Stimulated activated memory B cell treated with anti-CD40 and anti-IgM and Interleukin-4, amounts not matched to agents 10 μg/mL and 1 μg/mL and 100 μg/mL, for 72 hours (primary cell): Measurements from ENCODE around the gene MTA3.
"Not testable (repeated sequence)": the region's sequence is repeated elsewhere in the genome, so short reads cannot be mapped to it uniquely, and the experiment has no call there.

Experiments
- ATAC-seq: fragments of 150-1000 bp; cut with Tn5 transposase; 2 replicates; pipeline ENCODE4 v1.10.0; 2021
- H3K27ac Mint-ChIP-seq: one replicate; pipeline ENCODE4 v1.8.0; 2022; ENCODE audit warnings: mild to moderate bottlenecking, mixed read lengths
- H3K27me3 Mint-ChIP-seq: one replicate; pipeline ENCODE4 v1.8.0; 2022; ENCODE audit warnings: mixed read lengths
- H3K36me3 Mint-ChIP-seq: one replicate; pipeline ENCODE4 v1.8.0; 2022; ENCODE audit warnings: mixed read lengths
- H3K4me1 Mint-ChIP-seq: one replicate; pipeline ENCODE4 v1.8.0; 2022; ENCODE audit warnings: mixed read lengths
- H3K4me3 Mint-ChIP-seq: one replicate; pipeline ENCODE4 v1.8.0; 2022; ENCODE audit warnings: mild to moderate bottlenecking, moderate library complexity, mixed read lengths
- H3K9me3 Mint-ChIP-seq: one replicate; pipeline ENCODE4 v1.8.0; 2022; ENCODE audit warnings: mixed read lengths

The MTA3 gene

GRCh38 chr2:42618116-42618515 is 49.7 kb downstream of the MTA3 start:
- Mint-ChIP-seq H3K4me1 (peaks cover 9% of the 10 kb centered on the region), H3K36me3 (peaks cover 36% of the 10 kb centered on the region), H3K27ac (no peak overlapping the region), H3K27me3 (no peaks in the 10 kb centered on the region), H3K9me3 (no peaks in the 10 kb centered on the region), H3K4me3 (no peak overlapping the region)
- no peak for ATAC-seq

- no peak overlapping the region for H3K27ac Mint-ChIP-seq
- H3K36me3 Mint-ChIP-seq: peaks cover 32% of the 10 kb centered on the region
- H3K27me3 Mint-ChIP-seq: no peaks in the 10 kb centered on the region
- H3K4me1 Mint-ChIP-seq: peaks cover under 1% of the 10 kb centered on the region
- ATAC-seq: no peak
- no peak overlapping the region for H3K4me3 Mint-ChIP-seq
- H3K9me3 Mint-ChIP-seq: no peaks in the 10 kb centered on the region
These were observed 50.5 kb downstream of the MTA3 start for GRCh38 chr2:42618972-42619371.

- H3K27me3 Mint-ChIP-seq, ATAC-seq, H3K9me3 Mint-ChIP-seq, H3K4me3 Mint-ChIP-seq, H3K4me1 Mint-ChIP-seq, H3K27ac Mint-ChIP-seq: not testable (repeated sequence)
- H3K36me3 Mint-ChIP-seq: peaks cover 32% of the 10 kb centered on the region
These were observed 53.2 kb downstream of the MTA3 start for GRCh38 chr2:42621626-42622025.

GRCh38 chr2:42622943-42623676 is 54.7 kb downstream of the MTA3 start:
- Mint-ChIP-seq H3K4me1 (no peaks in the 10 kb centered on the region), H3K36me3 (peaks cover 36% of the 10 kb centered on the region), H3K4me3 (no peak overlapping the region), H3K9me3 (no peaks in the 10 kb centered on the region), H3K27me3 (no peaks in the 10 kb centered on the region), H3K27ac (no peak overlapping the region)
- no peak for ATAC-seq

GRCh38 chr2:42624047-42624446 is 55.6 kb downstream of the MTA3 start:
- H3K36me3 Mint-ChIP-seq: peaks cover 27% of the 10 kb centered on the region
- ATAC-seq: no peak
- no peak overlapping the region for H3K4me3 Mint-ChIP-seq
- no peaks in the 10 kb centered on the region for H3K27me3 Mint-ChIP-seq
- H3K4me1 Mint-ChIP-seq: no peaks in the 10 kb centered on the region
- no peak overlapping the region for H3K27ac Mint-ChIP-seq
- no peaks in the 10 kb centered on the region for H3K9me3 Mint-ChIP-seq

GRCh38 chr2:42628024-42628423 is 59.6 kb downstream of the MTA3 start:
- peaks cover 12% of the 10 kb centered on the region for H3K36me3 Mint-ChIP-seq

GRCh38 chr2:42636934-42637333 is 68.5 kb downstream of the MTA3 start:
- H3K27me3 Mint-ChIP-seq: no peaks in the 10 kb centered on the region
- H3K4me3 Mint-ChIP-seq: no peak overlapping the region
- no peaks in the 10 kb centered on the region for H3K4me1 Mint-ChIP-seq
- no peaks in the 10 kb centered on the region for H3K9me3 Mint-ChIP-seq
- no peak for ATAC-seq
- H3K27ac Mint-ChIP-seq: no peak overlapping the region
- peaks cover 6% of the 10 kb centered on the region for H3K36me3 Mint-ChIP-seq

More at GRCh38 chr2:42628024-42628423, 59.6 kb downstream of the MTA3 start:
- ATAC-seq, H3K4me1 Mint-ChIP-seq, H3K9me3 Mint-ChIP-seq, H3K27me3 Mint-ChIP-seq, H3K4me3 Mint-ChIP-seq, H3K27ac Mint-ChIP-seq: not testable (repeated sequence)

- Mint-ChIP-seq H3K27me3 (no peaks in the 10 kb centered on the region), H3K9me3 (no peaks in the 10 kb centered on the region), H3K36me3 (peaks cover 6% of the 10 kb centered on the region), H3K4me1 (no peaks in the 10 kb centered on the region), H3K4me3 (no peak overlapping the region), H3K27ac (no peak overlapping the region)
- no peak for ATAC-seq
These were observed 69.8 kb downstream of the MTA3 start for GRCh38 chr2:42638080-42638784.

- no peaks in the 10 kb centered on the region for H3K27me3 Mint-ChIP-seq
- peaks cover 1% of the 10 kb centered on the region for H3K36me3 Mint-ChIP-seq
- H3K4me3 Mint-ChIP-seq: no peak overlapping the region
- no peaks in the 10 kb centered on the region for H3K4me1 Mint-ChIP-seq
- H3K27ac Mint-ChIP-seq: no peak overlapping the region
- no peaks in the 10 kb centered on the region for H3K9me3 Mint-ChIP-seq
- ATAC-seq: no peak
These were observed 71.1 kb downstream of the MTA3 start for GRCh38 chr2:42639340-42640077.

- Mint-ChIP-seq H3K27me3 (no peaks in the 10 kb centered on the region), H3K36me3 (peaks cover 9% of the 10 kb centered on the region), H3K9me3 (no peaks in the 10 kb centered on the region), H3K4me1 (no peaks in the 10 kb centered on the region), H3K27ac (no peak overlapping the region), H3K4me3 (no peak overlapping the region)
- ATAC-seq: no peak
These were observed 71.8 kb downstream of the MTA3 start for GRCh38 chr2:42640261-42640660.

- H3K4me3 Mint-ChIP-seq, ATAC-seq, H3K27ac Mint-ChIP-seq, H3K27me3 Mint-ChIP-seq, H3K9me3 Mint-ChIP-seq, H3K4me1 Mint-ChIP-seq: not testable (repeated sequence)
- peaks cover 25% of the 10 kb centered on the region for H3K36me3 Mint-ChIP-seq
These were observed 73.9 kb downstream of the MTA3 start for GRCh38 chr2:42642371-42642770.

GRCh38 chr2:42645551-42645950 is 77.1 kb downstream of the MTA3 start:
- no peak overlapping the region for H3K4me3 Mint-ChIP-seq
- no peak for ATAC-seq
- no peaks in the 10 kb centered on the region for H3K27me3 Mint-ChIP-seq
- H3K36me3 Mint-ChIP-seq: peaks cover 35% of the 10 kb centered on the region
- no peak overlapping the region for H3K27ac Mint-ChIP-seq
- H3K9me3 Mint-ChIP-seq: no peaks in the 10 kb centered on the region
- no peaks in the 10 kb centered on the region for H3K4me1 Mint-ChIP-seq

- no peak for ATAC-seq
- no peak overlapping the region for H3K27ac Mint-ChIP-seq
- peaks cover 35% of the 10 kb centered on the region for H3K36me3 Mint-ChIP-seq
- H3K27me3 Mint-ChIP-seq: no peaks in the 10 kb centered on the region
- no peaks in the 10 kb centered on the region for H3K4me1 Mint-ChIP-seq
- H3K4me3 Mint-ChIP-seq: no peak overlapping the region
- H3K9me3 Mint-ChIP-seq: no peaks in the 10 kb centered on the region
These were observed 80.4 kb downstream of the MTA3 start for GRCh38 chr2:42648796-42649195.

GRCh38 chr2:42651057-42651456 is 82.6 kb downstream of the MTA3 start:
- Mint-ChIP-seq H3K36me3 (peaks cover 28% of the 10 kb centered on the region), H3K4me3 (no peak overlapping the region), H3K4me1 (no peaks in the 10 kb centered on the region), H3K27ac (no peak overlapping the region), H3K27me3 (no peaks in the 10 kb centered on the region), H3K9me3 (no peaks in the 10 kb centered on the region)
- ATAC-seq: no peak

- Mint-ChIP-seq H3K27ac (no peak overlapping the region), H3K4me1 (no peaks in the 10 kb centered on the region), H3K9me3 (no peaks in the 10 kb centered on the region), H3K27me3 (no peaks in the 10 kb centered on the region), H3K4me3 (no peak overlapping the region), H3K36me3 (peaks cover 20% of the 10 kb centered on the region)
- ATAC-seq: no peak
These were observed 83.7 kb downstream of the MTA3 start for GRCh38 chr2:42652086-42652485.
